SK-N-SH (cell line): ENCODE results near the gene NKAIN4. TPM values are rescaled to one million over a fixed set of nuclear protein-coding genes. Genes with fewer than 3 reads are reported as not detected.

Experiments
- CTCF ChIA-PET: fragments of 300-600, 350-600 bp; formaldehyde crosslinking; extraction: SDS; loops from one replicate; lab custom pipeline; 2021; lab: Yijun Ruan, JAX
- POLR2A ChIA-PET: fragments of 350-600 bp; sonication (Branson Sonifier 250); formaldehyde crosslinking; extraction: SDS; loops from one replicate; lab custom pipeline; 2020; ENCODE audit warnings: antibody characterized with exemption, inconsistent platforms; lab: Yijun Ruan, JAX
- DNase-seq: peaks from one replicate; pipeline ENCODE4 v3.0.0; 2012
- H2AFZ ChIP-seq: fragments of 200-600 bp; sonication (generic); 2 replicates; pipeline ENCODE4 v1.8.1; 2016; ENCODE audit warnings: antibody characterized with exemption, mild to moderate bottlenecking, low read depth
- H3F3A ChIP-seq: fragments of 200-600 bp; sonication (generic); replicated peaks from 2 replicates; pipeline ENCODE3; 2016; ENCODE audit warnings: antibody characterized with exemption, mild to moderate bottlenecking; ENCODE audit not compliant: insufficient read depth
- H3K27ac ChIP-seq, 2 experiments: fragments of 200-500 bp in 1 of 2; fragments of 200-600 bp in 1 of 2; sonication (Bioruptor generic) in 1 of 2; sonication (generic), shearing (Covaris generic) in 1 of 2; 2 replicates each; pipeline versions ENCODE4 v1.5.1 to v1.6.1; 2014 to 2016; ENCODE audit warnings: low read depth in 2 of 2, inconsistent platforms in 1 of 2, low read length in 1 of 2, mild to moderate bottlenecking in 1 of 2, mixed read lengths in 1 of 2
- H3K27me3 ChIP-seq: fragments of 200-600 bp; sonication (generic), shearing (Covaris generic); 2 replicates; pipeline ENCODE4 v1.6.1; 2016; ENCODE audit warnings: mixed run types; ENCODE audit not compliant: insufficient read depth
- H3K36me3 ChIP-seq, 2 experiments: fragments of 200-500 bp in 1 of 2; fragments of 200-600 bp in 1 of 2; sonication (Bioruptor generic) in 1 of 2; sonication (generic) in 1 of 2; replicated peaks in 1 of 2; 2 replicates each; pipeline versions ENCODE3 to v1.5.1; 2014 to 2016; ENCODE audit warnings: low read length in 1 of 2, mild to moderate bottlenecking in 1 of 2; ENCODE audit not compliant: insufficient read depth in 2 of 2, control insufficient read depth in 1 of 2
- H3K4me1 ChIP-seq, 2 experiments: fragments of 200-500 bp in 1 of 2; fragments of 200-600 bp in 1 of 2; sonication (Bioruptor generic) in 1 of 2; sonication (generic), shearing (Covaris generic) in 1 of 2; 2 replicates each; pipeline versions ENCODE4 v1.5.1 to v1.6.1; 2014 to 2016; ENCODE audit warnings: low read depth in 1 of 2, low read length in 1 of 2, mixed run types in 1 of 2; ENCODE audit not compliant: insufficient read depth in 2 of 2, control insufficient read depth in 1 of 2
- H3K4me2 ChIP-seq: fragments of 200-600 bp; sonication (generic), shearing (Covaris generic); 2 replicates; pipeline ENCODE4 v1.6.1; 2017; ENCODE audit warnings: mixed run types
- H3K4me3 ChIP-seq, 2 experiments: fragments of 200-500 bp in 1 of 2; fragments of 200-600 bp in 1 of 2; sonication (Bioruptor generic) in 1 of 2; sonication (generic), shearing (Covaris generic) in 1 of 2; 2 replicates each; pipeline versions ENCODE4 v1.5.1 to v1.8.1; 2014 to 2016; ENCODE audit warnings: low read depth in 2 of 2, inconsistent platforms in 1 of 2, low read length in 1 of 2, mild to moderate bottlenecking in 1 of 2, mixed read lengths in 1 of 2, moderate library complexity in 1 of 2
- H3K79me2 ChIP-seq: fragments of 200-600 bp; sonication (generic); 2 replicates; pipeline ENCODE4 v1.8.1; 2017; ENCODE audit warnings: mild to moderate bottlenecking; ENCODE audit not compliant: insufficient read depth
- H3K9ac ChIP-seq: fragments of 200-600 bp; sonication (generic); 2 replicates; pipeline ENCODE4 v1.6.1; 2017; ENCODE audit warnings: mixed run types
- H3K9me2 ChIP-seq: fragments of 200-600 bp; sonication (generic); 2 replicates; pipeline ENCODE4 v1.6.1; 2017; ENCODE audit warnings: mixed run types
- H3K9me3 ChIP-seq: fragments of 200-600 bp; sonication (generic); 2 replicates; pipeline ENCODE4 v1.6.1; 2017; ENCODE audit warnings: mixed run types, mild to moderate bottlenecking, moderate library complexity
- H4K20me1 ChIP-seq: fragments of 200-600 bp; sonication (generic); 2 replicates; pipeline ENCODE4 v1.6.1; 2017; ENCODE audit warnings: mild to moderate bottlenecking, mixed run types; ENCODE audit not compliant: insufficient read depth
- CHD2 ChIP-seq: fragments of 150-350 bp; IDR thresholded peaks from 2 replicates; pipeline ENCODE4 v1.6.1; 2018; ENCODE audit warnings: low read length; ENCODE audit not compliant: partially characterized antibody
- ELF1 ChIP-seq: IDR thresholded peaks from 2 replicates; pipeline ENCODE4 v1.4.0; 2012
- EZH2phosphoT487 ChIP-seq: fragments of 200-600 bp; sonication (generic); IDR thresholded peaks from 2 replicates; pipeline ENCODE4 v1.6.1; 2017; ENCODE audit warnings: low read depth, mixed run types, mild to moderate bottlenecking, antibody characterized with exemption, moderate library complexity, borderline replicate concordance
- GABPA ChIP-seq: IDR thresholded peaks from 2 replicates; pipeline ENCODE4 v1.4.0; 2012; ENCODE audit warnings: low read depth, mild to moderate bottlenecking
- JUND ChIP-seq: IDR thresholded peaks from 2 replicates; pipeline ENCODE4 v1.4.0; 2012
- MEF2A ChIP-seq: IDR thresholded peaks from 2 replicates; pipeline ENCODE4 v1.4.0; 2012; ENCODE audit warnings: low read depth, borderline replicate concordance
- NFIC ChIP-seq: IDR thresholded peaks from 2 replicates; pipeline ENCODE4 v1.4.0; 2012; ENCODE audit warnings: borderline replicate concordance
- WGBS: methylation state at CpG from one replicate; pipeline ENCODE4 v1.1.6; 2017; ENCODE audit warnings: low lambda C conversion rate; 5-methylcytosine and 5-hydroxymethylcytosine counted together
- polyA plus RNA-seq, 3 experiments: library from polyadenylated mRNA; depleted of rRNA; stranded (reverse); fragments of >200 nt; gene quantifications; 2 replicates each; pipeline ENCODE4 v1.2.3, GENCODE V29; 2012
- TF ChIP-seq, protein P1 (sequence below): IDR thresholded peaks from 2 replicates; pipeline ENCODE4 v1.4.0; 2012; ENCODE audit warnings: low read depth, borderline replicate concordance
- TF ChIP-seq, protein P2 (sequence below): IDR thresholded peaks from 2 replicates; pipeline ENCODE4; 2012
- TF ChIP-seq, protein P3 (sequence below): fragments of 200-600 bp; sonication (generic); IDR thresholded peaks from 2 replicates; pipeline ENCODE4 v1.6.1; 2017; ENCODE audit warnings: antibody characterized with exemption, mild to moderate bottlenecking, moderate library complexity
- TF ChIP-seq, protein P4 (sequence below): IDR thresholded peaks from 2 replicates; pipeline ENCODE4 v1.4.0; 2012; ENCODE audit warnings: low read depth
- TF ChIP-seq, protein P5 (sequence below): IDR thresholded peaks from 2 replicates; pipeline ENCODE4 v1.4.0; 2012; ENCODE audit warnings: low read depth, borderline replicate concordance

NKAIN4 gene
- polyA plus RNA-seq, 1 of the 3 experiments (the other 2 are of a cell fraction): not detected

DNA sequence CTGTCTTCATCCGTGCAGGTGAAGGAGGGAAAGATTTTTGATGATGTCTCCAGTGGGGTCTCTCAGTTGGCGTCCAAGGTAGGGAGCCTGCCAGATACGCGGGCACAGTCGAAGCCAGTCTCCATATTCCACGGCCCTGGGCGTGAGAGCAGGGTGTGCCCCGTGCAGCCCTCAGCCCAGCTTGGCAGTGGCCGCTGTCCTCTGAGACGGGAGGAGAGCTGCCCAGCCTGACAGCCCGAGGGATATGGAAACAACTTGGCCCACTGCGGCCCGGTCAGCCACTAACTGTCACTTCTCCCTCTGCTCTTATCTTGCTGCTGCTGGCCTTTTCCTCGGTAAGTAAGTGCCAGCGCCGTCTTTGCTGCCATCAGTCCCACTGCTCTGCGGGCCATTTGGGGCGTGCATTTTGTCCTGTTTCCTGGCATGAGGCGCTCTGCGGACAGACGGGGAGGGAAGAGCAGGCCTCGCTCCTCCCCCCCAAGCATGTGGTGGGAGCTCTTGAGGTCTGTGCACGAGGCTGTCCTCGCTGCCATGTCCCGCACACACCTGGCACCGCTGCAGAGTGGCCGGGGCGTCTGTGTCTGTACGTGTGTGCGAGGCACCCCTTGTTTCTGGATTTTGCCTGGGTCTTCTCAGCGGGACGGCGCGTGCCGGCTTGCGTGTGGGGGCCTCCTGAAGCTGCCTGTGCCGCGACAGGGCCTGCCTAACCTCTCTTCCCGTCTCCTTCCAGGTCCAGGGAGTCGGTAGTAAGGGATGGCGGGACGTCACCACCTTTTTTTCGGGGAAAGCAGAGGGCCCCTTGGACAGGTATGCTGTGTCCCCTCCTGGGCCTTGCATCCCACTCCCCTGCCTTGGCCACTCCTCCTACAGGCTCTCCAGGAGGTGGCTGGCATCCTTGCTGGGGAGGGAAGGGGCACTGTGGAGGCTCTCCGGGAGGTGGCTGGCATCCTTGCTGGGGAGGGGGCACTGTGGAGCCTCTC lies 31.7 kb upstream of the NKAIN4 start:
- DNase-seq: no peak
- POLR2A ChIA-PET: no interaction called here

DNA sequence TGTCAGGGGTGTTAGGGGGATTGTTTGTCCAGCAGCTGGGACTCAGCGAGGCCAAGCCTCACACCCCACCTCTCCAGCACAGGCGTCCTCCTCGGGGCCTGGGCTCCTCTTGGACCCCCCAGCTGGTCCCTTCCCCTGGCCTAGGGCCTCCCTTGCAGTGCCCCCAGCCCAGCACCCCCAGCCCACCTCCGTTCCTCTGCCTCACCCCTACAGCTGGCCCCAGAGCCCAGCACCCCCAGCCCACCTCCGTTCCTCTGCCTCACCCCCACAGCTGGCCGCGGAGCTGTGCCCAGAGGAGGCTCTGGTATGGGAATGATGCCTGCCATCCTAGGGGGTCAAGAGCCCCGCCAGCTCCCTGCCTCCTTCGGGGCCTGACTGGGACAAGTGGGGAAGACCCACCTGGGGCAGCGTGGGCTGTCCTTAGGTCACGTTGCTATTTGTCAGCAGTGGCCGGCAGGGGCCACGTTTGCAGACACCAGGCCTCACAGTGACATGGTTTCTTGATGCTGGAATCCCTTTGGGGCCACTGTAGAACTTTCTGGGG lies 30.8 kb upstream of the NKAIN4 start:
- Histone ChIP-seq H3K9me3 (no peaks in the 10 kb centered on the region), H4K20me1 (peaks cover 4% of the 10 kb centered on the region; the same call in 1 of the 2 replicates), H3K9me2 (no peaks in the 10 kb centered on the region), H3K4me2 (no peak overlapping the region), H3K9ac (no peak overlapping the region), H3K79me2 (peaks cover 3% of the 10 kb centered on the region; the same call in 1 of the 2 replicates), H3F3A (no peaks in the 10 kb centered on the region), H3K4me3 (no peak overlapping the region), H3K36me3 (peaks cover 2 to 85% of the 10 kb centered on the region in 2 experiments), H2AFZ (no peak overlapping the region), H3K4me1 (no peaks in the 10 kb centered on the region), H3K27me3 (no peaks in the 10 kb centered on the region), H3K27ac (no peak overlapping the region)
- DNase-seq: no peak
- 95% methylated on average over 2 of the region's 13 CpGs for WGBS
- ChIA-PET CTCF (interaction anchor here (0.6 to 1.5 kb wide), 2 partner anchors 25 to 97 kb away, joined by 3 read pairs; no protein-coding TSS in a partner anchor), POLR2A (interaction anchor here (1.2 kb wide), 1 partner anchor 13 kb away, joined by 5 read pairs; the partner anchor contains the start of gene ARFGAP1)
- TF ChIP-seq GABPA: no peak
- TF ChIP-seq NFIC: no peak
- TF ChIP-seq CHD2: no peak
- no peak for TF ChIP-seq MEF2A
- TF ChIP-seq EZH2phosphoT487: no peak
- TF ChIP-seq, protein P1, sequence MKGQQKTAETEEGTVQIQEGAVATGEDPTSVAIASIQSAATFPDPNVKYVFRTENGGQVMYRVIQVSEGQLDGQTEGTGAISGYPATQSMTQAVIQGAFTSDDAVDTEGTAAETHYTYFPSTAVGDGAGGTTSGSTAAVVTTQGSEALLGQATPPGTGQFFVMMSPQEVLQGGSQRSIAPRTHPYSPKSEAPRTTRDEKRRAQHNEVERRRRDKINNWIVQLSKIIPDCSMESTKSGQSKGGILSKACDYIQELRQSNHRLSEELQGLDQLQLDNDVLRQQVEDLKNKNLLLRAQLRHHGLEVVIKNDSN: no peak
- no peak for TF ChIP-seq JUND
- TF ChIP-seq, protein P2, sequence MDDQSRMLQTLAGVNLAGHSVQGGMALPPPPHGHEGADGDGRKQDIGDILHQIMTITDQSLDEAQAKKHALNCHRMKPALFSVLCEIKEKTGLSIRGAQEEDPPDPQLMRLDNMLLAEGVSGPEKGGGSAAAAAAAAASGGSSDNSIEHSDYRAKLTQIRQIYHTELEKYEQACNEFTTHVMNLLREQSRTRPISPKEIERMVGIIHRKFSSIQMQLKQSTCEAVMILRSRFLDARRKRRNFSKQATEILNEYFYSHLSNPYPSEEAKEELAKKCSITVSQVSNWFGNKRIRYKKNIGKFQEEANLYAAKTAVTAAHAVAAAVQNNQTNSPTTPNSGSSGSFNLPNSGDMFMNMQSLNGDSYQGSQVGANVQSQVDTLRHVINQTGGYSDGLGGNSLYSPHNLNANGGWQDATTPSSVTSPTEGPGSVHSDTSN: no peak
- TF ChIP-seq, protein P3, sequence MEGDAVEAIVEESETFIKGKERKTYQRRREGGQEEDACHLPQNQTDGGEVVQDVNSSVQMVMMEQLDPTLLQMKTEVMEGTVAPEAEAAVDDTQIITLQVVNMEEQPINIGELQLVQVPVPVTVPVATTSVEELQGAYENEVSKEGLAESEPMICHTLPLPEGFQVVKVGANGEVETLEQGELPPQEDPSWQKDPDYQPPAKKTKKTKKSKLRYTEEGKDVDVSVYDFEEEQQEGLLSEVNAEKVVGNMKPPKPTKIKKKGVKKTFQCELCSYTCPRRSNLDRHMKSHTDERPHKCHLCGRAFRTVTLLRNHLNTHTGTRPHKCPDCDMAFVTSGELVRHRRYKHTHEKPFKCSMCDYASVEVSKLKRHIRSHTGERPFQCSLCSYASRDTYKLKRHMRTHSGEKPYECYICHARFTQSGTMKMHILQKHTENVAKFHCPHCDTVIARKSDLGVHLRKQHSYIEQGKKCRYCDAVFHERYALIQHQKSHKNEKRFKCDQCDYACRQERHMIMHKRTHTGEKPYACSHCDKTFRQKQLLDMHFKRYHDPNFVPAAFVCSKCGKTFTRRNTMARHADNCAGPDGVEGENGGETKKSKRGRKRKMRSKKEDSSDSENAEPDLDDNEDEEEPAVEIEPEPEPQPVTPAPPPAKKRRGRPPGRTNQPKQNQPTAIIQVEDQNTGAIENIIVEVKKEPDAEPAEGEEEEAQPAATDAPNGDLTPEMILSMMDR: no peak
- TF ChIP-seq ELF1: no peak
- TF ChIP-seq, protein P4, sequence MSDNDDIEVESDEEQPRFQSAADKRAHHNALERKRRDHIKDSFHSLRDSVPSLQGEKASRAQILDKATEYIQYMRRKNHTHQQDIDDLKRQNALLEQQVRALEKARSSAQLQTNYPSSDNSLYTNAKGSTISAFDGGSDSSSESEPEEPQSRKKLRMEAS: no peak

More for the DNA sequence above, 31.7 kb upstream of the NKAIN4 start:
- H4K20me1 ChIP-seq: peaks cover 9% of the 10 kb centered on the region; the same call in 1 of the 2 replicates
- CTCF ChIA-PET: interaction anchor here (1.2 to 2.0 kb wide), 4 partner anchors 9 to 62 kb away, joined by 3 to 13 read pairs (median 4); partner anchors contain the start of gene ARFGAP1
- H3K4me1 ChIP-seq: no peaks in the 10 kb centered on the region; a peak in 1 of 4 replicates
- H3K36me3 ChIP-seq: peaks cover 0 to 76% of the 10 kb centered on the region in 2 experiments
- H3K9me3 ChIP-seq: no peaks in the 10 kb centered on the region
- no peaks in the 10 kb centered on the region for H3K9me2 ChIP-seq
- no peaks in the 10 kb centered on the region for H3F3A ChIP-seq
- H3K27me3 ChIP-seq: no peaks in the 10 kb centered on the region
- WGBS: 96% methylated on average over 34 of the region's 44 CpGs
- no peak overlapping the region for H2AFZ ChIP-seq
- H3K4me3 ChIP-seq: no peak overlapping the region
- peaks cover 3% of the 10 kb centered on the region; the same call in 1 of the 2 replicates for H3K79me2 ChIP-seq
- no peak overlapping the region for H3K4me2 ChIP-seq
- no peak overlapping the region for H3K27ac ChIP-seq
- TF ChIP-seq ELF1: no peak
- TF ChIP-seq, protein P5, sequence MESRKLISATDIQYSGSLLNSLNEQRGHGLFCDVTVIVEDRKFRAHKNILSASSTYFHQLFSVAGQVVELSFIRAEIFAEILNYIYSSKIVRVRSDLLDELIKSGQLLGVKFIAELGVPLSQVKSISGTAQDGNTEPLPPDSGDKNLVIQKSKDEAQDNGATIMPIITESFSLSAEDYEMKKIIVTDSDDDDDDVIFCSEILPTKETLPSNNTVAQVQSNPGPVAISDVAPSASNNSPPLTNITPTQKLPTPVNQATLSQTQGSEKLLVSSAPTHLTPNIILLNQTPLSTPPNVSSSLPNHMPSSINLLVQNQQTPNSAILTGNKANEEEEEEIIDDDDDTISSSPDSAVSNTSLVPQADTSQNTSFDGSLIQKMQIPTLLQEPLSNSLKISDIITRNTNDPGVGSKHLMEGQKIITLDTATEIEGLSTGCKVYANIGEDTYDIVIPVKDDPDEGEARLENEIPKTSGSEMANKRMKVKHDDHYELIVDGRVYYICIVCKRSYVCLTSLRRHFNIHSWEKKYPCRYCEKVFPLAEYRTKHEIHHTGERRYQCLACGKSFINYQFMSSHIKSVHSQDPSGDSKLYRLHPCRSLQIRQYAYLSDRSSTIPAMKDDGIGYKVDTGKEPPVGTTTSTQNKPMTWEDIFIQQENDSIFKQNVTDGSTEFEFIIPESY: no peak
- TF ChIP-seq, all 33 proteins: peak for 0
- no peak overlapping the region for H3K9ac ChIP-seq
